Smooth muscle cell (in vitro differentiated cells): ENCODE results near the gene CARMIL1. TPM values are rescaled to one million over a fixed set of nuclear protein-coding genes. Genes with fewer than 3 reads are reported as not detected.

ENCODE experiments used
- DNase-seq: peaks from one replicate; lab custom pipeline; 2025; ENCODE audit not compliant: unreplicated experiment; lab: John Stamatoyannopoulos, UW
- H2AFZ ChIP-seq: fragments of 200-600 bp; sonication (generic); 2 replicates; pipeline ENCODE4 v1.6.0; 2016; ENCODE audit warnings: antibody characterized with exemption, low read depth, mild to moderate bottlenecking
- H3F3A ChIP-seq: fragments of 200-600 bp; sonication (generic); 2 replicates; pipeline ENCODE4 v1.6.0; 2017; ENCODE audit warnings: antibody characterized with exemption, low read depth
- H3K27ac ChIP-seq: fragments of 200-600 bp; sonication (generic); 2 replicates; pipeline ENCODE4 v1.5.1; 2016; ENCODE audit warnings: low read depth, mild to moderate bottlenecking
- H3K27me3 ChIP-seq: fragments of 200-600 bp; sonication (generic); 2 replicates; pipeline ENCODE4 v1.6.1; 2016; ENCODE audit warnings: low read depth, mild to moderate bottlenecking
- H3K36me3 ChIP-seq: fragments of 200-600 bp; sonication (generic); 2 replicates; pipeline ENCODE4 v1.5.1; 2016; ENCODE audit warnings: low read depth
- H3K4me1 ChIP-seq: fragments of 200-600 bp; sonication (generic); 2 replicates; pipeline ENCODE4 v1.5.1; 2016; ENCODE audit warnings: low read depth
- H3K4me2 ChIP-seq: fragments of 200-600 bp; sonication (generic); 2 replicates; pipeline ENCODE4 v1.6.0; 2016; ENCODE audit warnings: mild to moderate bottlenecking
- H3K4me3 ChIP-seq: fragments of 200-600 bp; sonication (generic); 2 replicates; pipeline ENCODE4 v1.5.1; 2016; ENCODE audit warnings: mild to moderate bottlenecking
- H3K79me2 ChIP-seq: fragments of 200-600 bp; sonication (generic); 2 replicates; pipeline ENCODE4 v1.6.0; 2016; ENCODE audit warnings: low read depth, mild to moderate bottlenecking
- H3K9ac ChIP-seq: fragments of 200-600 bp; sonication (generic); 2 replicates; pipeline ENCODE4 v1.6.0; 2016; ENCODE audit warnings: low read depth
- H3K9me3 ChIP-seq: fragments of 200-600 bp; sonication (generic); replicated peaks from 2 replicates; pipeline ENCODE4 v1.5.1; 2016; ENCODE audit warnings: low read depth
- H4K20me1 ChIP-seq: fragments of 200-600 bp; sonication (generic); 2 replicates; pipeline ENCODE4 v1.6.0; 2016; ENCODE audit warnings: low read depth
- CTCF ChIP-seq: fragments of 200-600 bp; sonication (generic); IDR thresholded peaks from 2 replicates; pipeline ENCODE4 v1.5.1; 2017; ENCODE audit warnings: borderline replicate concordance, mild to moderate bottlenecking, antibody characterized with exemption; ENCODE audit not compliant: insufficient read depth, poor library complexity, severe bottlenecking
- WGBS: methylation state at CpG from one replicate; pipeline ENCODE4 v1.1.7; 2016; ENCODE audit warnings: low lambda C conversion rate; 5-methylcytosine and 5-hydroxymethylcytosine counted together
- polyA plus RNA-seq: library from polyadenylated mRNA; unstranded; fragments of >200 nt; fragmentation: Nextera tagmentation; extraction: Ambion mirVana; gene quantifications from 2 replicates; pipeline ENCODE4 v1.2.1, GENCODE V29; 2016
- total RNA-seq: library from RNA; depleted of rRNA; stranded (reverse); fragments of >200 nt; gene quantifications from 2 replicates; pipeline ENCODE4 v1.2.3, GENCODE V29; 2014

The CARMIL1 gene
- total and polyA plus RNA-seq, 2 experiments from 2014 or later, result 7.6 to 24.1 TPM

- no peak overlapping the region for H3K27ac ChIP-seq
- no peaks in the 10 kb centered on the region for H3K9me3 ChIP-seq
- TF ChIP-seq CTCF, result no peak
- no peaks in the 10 kb centered on the region for H3F3A ChIP-seq
- H3K4me2 ChIP-seq, result no peak overlapping the region
- DNase-seq, result no peak
- WGBS, result 77% methylated on average over 7 of the region's 7 CpGs
- H3K9ac ChIP-seq, result no peak overlapping the region
- no peak overlapping the region for H3K4me3 ChIP-seq
- no peaks in the 10 kb centered on the region for H4K20me1 ChIP-seq
- no peaks in the 10 kb centered on the region for H3K4me1 ChIP-seq
- H2AFZ ChIP-seq, result no peak overlapping the region
- H3K79me2 ChIP-seq, result no peaks in the 10 kb centered on the region
- H3K27me3 ChIP-seq, result no peaks in the 10 kb centered on the region
- H3K36me3 ChIP-seq, result no peaks in the 10 kb centered on the region
Observed at GRCh38 chr6:25257686-25258348, 21.4 kb upstream of the CARMIL1 start.

GRCh38 chr6:25259756-25260155 is 19.4 kb upstream of the CARMIL1 start:
- Histone ChIP-seq H3K9ac (no peak overlapping the region), H4K20me1 (no peaks in the 10 kb centered on the region), H3K36me3 (no peaks in the 10 kb centered on the region), H3K4me3 (no peak overlapping the region), H3K27me3 (no peaks in the 10 kb centered on the region), H3K4me2 (no peak overlapping the region), H3F3A (no peaks in the 10 kb centered on the region), H3K27ac (no peak overlapping the region), H3K9me3 (no peaks in the 10 kb centered on the region), H3K79me2 (no peaks in the 10 kb centered on the region), H2AFZ (no peak overlapping the region), H3K4me1 (no peaks in the 10 kb centered on the region)
- no peak for DNase-seq
- TF ChIP-seq CTCF, result no peak
- 91% methylated on average over 4 of the region's 4 CpGs for WGBS

- Histone ChIP-seq H3K9me3 (no peaks in the 10 kb centered on the region), H3F3A (no peaks in the 10 kb centered on the region), H3K79me2 (no peaks in the 10 kb centered on the region), H3K36me3 (no peaks in the 10 kb centered on the region), H4K20me1 (no peaks in the 10 kb centered on the region), H3K4me2 (no peak overlapping the region), H3K9ac (no peak overlapping the region), H3K27me3 (no peaks in the 10 kb centered on the region), H3K4me3 (no peak overlapping the region), H3K27ac (no peak overlapping the region), H3K4me1 (no peaks in the 10 kb centered on the region), H2AFZ (no peak overlapping the region)
- DNase-seq, result no peak
- no peak for TF ChIP-seq CTCF
- 74% methylated on average over 2 of the region's 2 CpGs for WGBS
Observed at GRCh38 chr6:25263657-25264056, 15.5 kb upstream of the CARMIL1 start.
